Islet of Langerhans (tissue), 1 donor: ENCODE measurements around the gene MOSPD2.

Experiments
- FAIRE-seq: peaks from one replicate; lab custom pipeline; 2011; peaks lifted over from hg19 to GRCh38; lab: Jason Lieb, UNC

The MOSPD2 gene

DNA sequence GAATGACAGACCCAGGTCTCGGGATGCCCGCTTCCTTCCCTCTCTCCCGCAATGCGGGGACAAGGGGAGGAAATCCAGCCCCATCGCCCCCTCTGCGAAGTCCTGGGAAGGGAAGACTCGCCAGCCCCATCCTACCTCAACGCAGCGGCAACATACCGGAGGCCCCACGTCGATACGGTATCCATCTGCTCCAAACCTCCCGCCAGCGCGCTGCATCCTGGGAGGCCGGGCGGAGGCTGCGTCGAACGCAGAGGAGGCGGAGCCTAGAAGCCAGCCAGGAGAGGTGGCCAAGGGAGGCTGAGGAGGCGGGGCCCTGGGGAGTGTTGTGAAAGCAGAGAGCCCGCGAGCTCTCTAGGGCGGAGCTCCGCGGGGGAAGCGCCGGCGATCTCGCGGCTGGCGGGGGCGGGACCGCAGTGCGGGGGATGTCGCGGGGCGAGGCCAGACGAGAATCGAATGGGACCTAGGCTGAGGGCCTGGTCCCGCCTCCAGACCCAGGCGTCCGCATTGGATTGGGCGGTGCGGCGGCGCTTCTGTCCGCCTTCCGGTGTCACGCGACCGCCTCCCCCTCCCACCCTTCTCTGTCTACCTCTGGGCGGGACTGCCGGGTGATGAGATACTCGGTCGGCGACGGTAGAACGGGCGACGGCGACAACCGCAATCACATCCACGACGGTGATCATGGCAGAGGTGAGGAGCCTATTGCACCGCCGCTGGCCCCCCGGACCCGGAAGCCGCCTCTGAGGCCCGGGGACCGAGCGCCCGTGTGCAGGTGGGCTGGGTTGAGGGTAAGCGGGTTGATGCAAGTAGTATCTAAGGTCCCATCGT is at the start of gene MOSPD2, which contains the start of gene FANCB:
Gene MOSPD2, plus strand, starts transcription at position 571 of the 825 bp plus-strand sequence. Its CDS starts 108 bp downstream, at position 679.
Gene FANCB, minus strand, starts transcription at position 219 of the 825 bp plus-strand sequence. CDS start 7,559 bp downstream, outside the sequence.
- no peak for FAIRE-seq

DNA sequence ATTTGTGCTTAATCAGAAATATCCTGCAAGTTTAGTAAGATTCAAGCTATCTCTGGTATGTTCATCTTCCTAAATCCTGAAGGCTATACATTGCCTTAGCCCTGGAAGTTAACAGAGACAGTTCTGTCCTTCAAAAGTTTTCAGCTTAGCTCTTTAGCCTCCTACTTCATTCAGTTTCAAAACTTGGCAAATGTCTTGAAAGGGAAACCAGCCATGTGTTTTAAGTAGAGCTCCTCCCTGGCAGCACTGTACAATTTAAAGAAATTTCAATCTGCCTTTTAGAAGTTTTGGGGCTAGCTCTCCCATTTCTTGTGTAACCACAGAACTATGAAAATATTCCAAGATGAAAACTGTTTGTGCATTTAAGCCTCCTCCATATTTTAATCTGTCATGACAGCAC is 47.4 kb upstream of the MOSPD2 start:
- no peak for FAIRE-seq

GRCh38 chrX:14826319-14826718 is 46.9 kb upstream of the MOSPD2 start:
- no peak for FAIRE-seq

DNA sequence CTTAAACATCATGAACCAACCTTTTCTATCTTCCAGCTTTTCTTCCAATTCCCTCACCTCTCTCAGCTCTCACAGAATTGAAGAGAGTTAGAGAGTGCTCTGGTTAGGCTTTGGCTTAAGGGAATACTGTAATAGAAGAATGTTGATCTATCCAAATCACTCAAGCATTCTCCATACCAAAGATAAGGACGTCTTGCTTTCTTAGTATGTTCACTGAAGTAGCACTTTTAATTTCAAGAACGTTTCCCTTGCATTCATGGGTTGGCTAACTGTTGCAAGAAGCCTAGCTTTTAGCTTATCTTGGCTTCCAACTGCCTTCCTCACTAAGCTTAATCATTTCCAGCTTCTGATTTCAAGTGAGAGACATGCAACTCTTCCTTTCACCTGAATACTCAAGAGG is 43.6 kb upstream of the MOSPD2 start:
- FAIRE-seq: no peak

GRCh38 chrX:14832151-14832550 is 41.1 kb upstream of the MOSPD2 start:
- FAIRE-seq: no peak

- FAIRE-seq: no peak
Observed at GRCh38 chrX:14832586-14832985, 40.6 kb upstream of the MOSPD2 start.

DNA sequence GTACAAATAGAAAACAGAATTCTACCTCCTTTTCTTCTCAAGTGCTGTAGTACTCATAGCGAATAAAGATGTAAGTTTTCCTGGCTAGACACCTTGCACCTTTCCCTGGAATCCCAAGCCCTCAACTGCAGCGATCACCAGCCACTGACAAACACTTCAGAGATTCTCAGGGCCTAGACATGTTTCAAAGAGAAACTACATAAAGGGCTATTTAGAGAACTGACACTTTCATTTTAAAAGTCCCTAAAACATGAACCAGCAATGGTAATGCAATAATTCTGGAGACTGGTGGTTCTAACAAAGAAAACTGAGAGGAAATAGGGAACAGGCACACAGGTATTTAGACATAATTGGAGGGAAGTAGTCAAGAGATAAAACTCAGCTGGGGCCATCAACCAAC is 36.1 kb upstream of the MOSPD2 start:
- FAIRE-seq: no peak

- FAIRE-seq: no peak
Observed at GRCh38 chrX:14843666-14844065, 29.6 kb upstream of the MOSPD2 start.

- FAIRE-seq: no peak
Observed at GRCh38 chrX:14851526-14851925, 21.7 kb upstream of the MOSPD2 start.

GRCh38 chrX:14864631-14865030 is 8.6 kb upstream of the MOSPD2 start:
- no peak for FAIRE-seq

GRCh38 chrX:14865201-14865600 is 8.0 kb upstream of the MOSPD2 start:
- FAIRE-seq: no peak

- FAIRE-seq: no peak
Observed at GRCh38 chrX:14871767-14872166, 1.5 kb upstream of the MOSPD2 start.

DNA sequence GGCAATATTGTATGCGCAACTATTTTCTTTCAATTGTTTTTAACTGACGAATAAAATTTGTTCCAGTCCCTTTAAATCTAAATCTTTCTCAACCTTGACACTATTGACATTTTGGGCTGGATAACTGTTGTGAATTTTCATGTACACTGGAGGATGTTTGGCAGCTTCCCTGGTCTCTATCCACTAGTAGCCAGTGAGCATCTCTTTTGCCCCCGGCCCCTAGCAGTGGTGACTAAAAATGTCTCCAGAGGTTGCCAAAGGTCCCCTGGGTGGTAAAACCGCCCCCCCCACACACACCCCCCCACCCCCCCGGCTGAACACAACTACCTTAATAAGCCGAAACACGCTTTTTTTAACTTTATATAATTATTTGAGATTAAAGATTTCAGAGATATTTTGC is 866 bp upstream of the MOSPD2 start:
- FAIRE-seq: no peak

DNA sequence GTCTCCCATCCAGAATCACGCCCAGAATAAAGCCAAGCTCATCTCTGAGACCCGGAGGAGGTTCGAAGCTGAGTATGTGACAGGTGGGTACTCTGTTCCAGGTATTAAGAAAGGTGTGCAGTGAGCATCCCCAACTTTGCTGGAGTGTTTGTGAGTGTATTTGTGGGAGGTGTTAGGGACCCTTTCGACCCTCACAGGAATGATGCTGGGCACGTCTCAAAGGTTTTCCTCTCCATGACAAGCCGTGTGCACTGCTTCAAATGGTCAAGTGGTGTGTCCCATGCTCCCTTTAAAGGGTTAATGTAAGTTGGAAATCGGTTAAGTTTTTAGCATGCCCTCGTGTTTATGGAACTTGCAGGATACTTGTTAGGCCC is 442 bp downstream of the MOSPD2 start:
- no peak for FAIRE-seq

DNA sequence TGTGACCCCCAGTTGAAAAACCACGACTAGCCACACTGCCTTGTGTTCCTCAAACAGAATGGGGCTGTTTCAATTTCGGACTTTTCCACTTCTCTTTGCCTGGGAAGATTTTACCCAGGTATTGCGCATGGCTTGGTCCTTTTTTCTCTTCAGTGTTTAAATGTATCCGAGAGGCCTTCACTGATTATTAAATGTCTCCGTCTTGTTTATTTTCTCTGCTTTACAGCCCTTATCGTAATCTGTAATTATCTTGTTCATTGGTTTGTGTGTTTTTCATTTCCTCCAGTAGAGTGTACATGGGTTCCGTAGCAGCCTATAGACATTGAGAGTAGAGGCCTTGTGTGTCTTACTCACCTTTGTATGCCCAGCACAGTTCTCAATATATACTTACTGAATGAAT is 2.4 kb downstream of the MOSPD2 start:
- no peak for FAIRE-seq

GRCh38 chrX:14883826-14884225 is 10.6 kb downstream of the MOSPD2 start:
- FAIRE-seq: no peak

GRCh38 chrX:14884714-14885113 is 11.5 kb downstream of the MOSPD2 start:
- peak; percentile 60 for FAIRE-seq

DNA sequence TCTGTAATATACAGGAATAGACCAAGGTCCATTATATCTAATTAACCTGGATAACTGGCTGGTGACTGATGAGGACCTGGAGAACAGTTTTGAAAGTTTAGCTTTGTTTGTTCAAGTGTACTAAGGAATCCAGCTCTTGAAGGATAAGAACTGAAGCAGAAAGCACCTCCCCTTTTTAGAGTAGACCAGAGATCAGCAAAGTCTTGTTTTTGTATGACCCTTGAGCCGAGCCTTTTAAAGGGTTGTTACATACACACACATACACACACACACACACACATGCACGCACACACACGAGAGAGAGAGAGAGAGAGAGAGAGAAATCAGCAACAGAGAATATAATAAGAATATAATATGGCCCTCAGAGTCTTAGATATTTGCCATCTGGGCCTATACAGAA is 13.0 kb downstream of the MOSPD2 start:
- FAIRE-seq: no peak

GRCh38 chrX:14896273-14896672 is 23.1 kb downstream of the MOSPD2 start:
- no peak for FAIRE-seq

- no peak for FAIRE-seq
Observed at GRCh38 chrX:14897042-14897441, 23.8 kb downstream of the MOSPD2 start.

- peak; percentile 43 for FAIRE-seq
Observed at GRCh38 chrX:14899607-14900006, 26.4 kb downstream of the MOSPD2 start.

- FAIRE-seq: no peak
Observed at GRCh38 chrX:14902537-14902936, 29.3 kb downstream of the MOSPD2 start.

- no peak for FAIRE-seq
Observed at GRCh38 chrX:14903891-14904290, 30.7 kb downstream of the MOSPD2 start.

DNA sequence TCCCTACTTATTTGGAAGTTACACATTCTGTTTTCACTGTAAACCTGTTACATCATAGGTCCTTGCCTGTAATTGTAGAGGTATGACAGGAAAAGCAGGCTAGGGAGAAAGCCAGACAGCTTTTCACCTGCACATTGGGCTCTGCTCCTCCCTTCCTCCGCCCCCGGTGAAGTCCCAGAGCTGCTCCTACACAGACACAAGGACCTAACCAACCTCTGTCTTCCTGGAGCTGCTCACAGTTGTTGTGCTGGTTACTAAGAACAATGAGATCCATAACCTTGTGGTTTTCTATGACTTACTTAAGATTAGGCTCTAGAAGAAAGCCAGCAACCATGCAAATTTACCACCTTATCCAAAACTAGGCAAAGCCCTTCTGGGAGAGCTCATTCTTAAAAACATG is 40.0 kb downstream of the MOSPD2 start:
- no peak for FAIRE-seq
